Liver (tissue), 3 donors: ENCODE data around the gene MKKS.

Experiments used
- CTCF ChIP-seq: fragments of 150-350 bp; IDR thresholded peaks from 2 replicates; pipeline ENCODE4 v1.5.1; 2017; ENCODE audit warnings: improper control_type of control experiment, low read depth, low read length; ENCODE audit not compliant: missing input control
- EGR1 ChIP-seq, 2 donors: IDR thresholded peaks; 2 replicates each; pipeline ENCODE4 v1.6.1; 2016 to 2018; ENCODE audit warnings: antibody characterized with exemption in 2 of 2, low read depth in 2 of 2
- FOXA2 ChIP-seq: IDR thresholded peaks from 2 replicates; pipeline ENCODE4 v1.6.1; 2016; ENCODE audit warnings: antibody characterized with exemption
- GABPA ChIP-seq, 2 donors: IDR thresholded peaks in 1 of 2; conservative IDR thresholded peaks in 1 of 2; 2 replicates each; pipeline ENCODE4 v1.6.1; 2016; ENCODE audit warnings: antibody characterized with exemption in 2 of 2, mild to moderate bottlenecking in 1 of 2, moderate library complexity in 1 of 2
- JUND ChIP-seq, 2 donors: IDR thresholded peaks; 2 replicates each; pipeline ENCODE4 v1.6.1; 2016; ENCODE audit warnings: antibody characterized with exemption in 2 of 2
- REST ChIP-seq: IDR thresholded peaks from 2 replicates; pipeline ENCODE4 v1.6.1; 2016; ENCODE audit warnings: antibody characterized with exemption, mild to moderate bottlenecking
- RXRA ChIP-seq, 2 donors: IDR thresholded peaks; 2 replicates each; pipeline ENCODE4 v1.6.1; 2017 to 2018; ENCODE audit warnings: antibody characterized with exemption in 2 of 2, mild to moderate bottlenecking in 1 of 2
- SP1 ChIP-seq: IDR thresholded peaks from 2 replicates; pipeline ENCODE4 v1.6.1; 2018; ENCODE audit warnings: antibody characterized with exemption, mild to moderate bottlenecking
- TAF1 ChIP-seq: conservative IDR thresholded peaks from 2 replicates; pipeline ENCODE4 v1.6.1; 2016; ENCODE audit warnings: antibody characterized with exemption, mild to moderate bottlenecking
- YY1 ChIP-seq: IDR thresholded peaks from 2 replicates; pipeline ENCODE4 v1.6.1; 2016; ENCODE audit warnings: antibody characterized with exemption, mild to moderate bottlenecking
- ZBTB33 ChIP-seq: IDR thresholded peaks from 2 replicates; pipeline ENCODE4 v1.6.1; 2016; ENCODE audit warnings: antibody characterized with exemption
- donor health status: healthy.
- donor health status: healthy.

GRCh38 chr20:10359621-10360040 lies 74.4 kb downstream of the MKKS start:
- TF ChIP-seq FOXA2 (no peak), RXRA (IDR thresholded peaks at IDR 0.05) (no peak), EGR1 (IDR thresholded peaks at IDR 0.05; ENCODE audit: low read depth in 2 of 2) (no peak), CTCF (no peak), ZBTB33 (no peak), REST (no peak), TAF1 (no peak), YY1 (no peak), SP1 (no peak), JUND (IDR thresholded peaks at IDR 0.05) (no peak), GABPA (IDR thresholded peaks at IDR 0.05 in 1 of 2, conservative IDR thresholded peaks at IDR 0.05 in 1 of 2) (no peak)
